Gastrocnemius medialis (tissue), 4 donors: Measurements from ENCODE around the gene ASPG.

Source experiments
- CTCF ChIP-seq, 5 experiments: fragments of 450-650 bp in 3 of 5; fragments of 200-600 bp in 2 of 5; sonication (generic) in 2 of 5; IDR thresholded peaks in 4 of 5; conservative IDR thresholded peaks in 1 of 5; 1 replicate in 4 of 5; 2 replicates in 1 of 5; pipeline ENCODE4 v1.5.1; 2016 to 2019; ENCODE audit warnings: antibody characterized with exemption in 5 of 5, mild to moderate bottlenecking in 3 of 5, moderate library complexity in 3 of 5
- POLR2A ChIP-seq, 2 donors: fragments of 450-650 bp; IDR thresholded peaks; one replicate each; pipeline ENCODE4 v1.6.1; 2017; ENCODE audit warnings: antibody characterized with exemption in 2 of 2, mild to moderate bottlenecking in 2 of 2, moderate library complexity in 2 of 2

- TF ChIP-seq POLR2A (IDR thresholded peaks at IDR 0.05) (no peak), CTCF (IDR thresholded peaks at IDR 0.05 in 4 of 5, conservative IDR thresholded peaks at IDR 0.05 in 1 of 5) (no peak)
These were observed 61.3 kb downstream of the ASPG start for GRCh38 chr14:104146651-104147345.
